Gastrocnemius medialis (tissue), 4 donors: ENCODE measurements around the gene DSC3.

ENCODE experiments used
- POLR2A ChIP-seq, 2 donors: fragments of 450-650 bp; IDR thresholded peaks; one replicate each; pipeline ENCODE4 v1.6.1; 2017; ENCODE audit warnings: antibody characterized with exemption in 2 of 2, mild to moderate bottlenecking in 2 of 2, moderate library complexity in 2 of 2
- TF ChIP-seq, protein P1 (sequence below), 5 experiments: fragments of 450-650 bp in 3 of 5; fragments of 200-600 bp in 2 of 5; sonication (generic) in 2 of 5; IDR thresholded peaks in 4 of 5; conservative IDR thresholded peaks in 1 of 5; 1 replicate in 4 of 5; 2 replicates in 1 of 5; pipeline ENCODE4 v1.5.1; 2016 to 2019; ENCODE audit warnings: antibody characterized with exemption in 5 of 5, mild to moderate bottlenecking in 3 of 5, moderate library complexity in 3 of 5

DNA sequence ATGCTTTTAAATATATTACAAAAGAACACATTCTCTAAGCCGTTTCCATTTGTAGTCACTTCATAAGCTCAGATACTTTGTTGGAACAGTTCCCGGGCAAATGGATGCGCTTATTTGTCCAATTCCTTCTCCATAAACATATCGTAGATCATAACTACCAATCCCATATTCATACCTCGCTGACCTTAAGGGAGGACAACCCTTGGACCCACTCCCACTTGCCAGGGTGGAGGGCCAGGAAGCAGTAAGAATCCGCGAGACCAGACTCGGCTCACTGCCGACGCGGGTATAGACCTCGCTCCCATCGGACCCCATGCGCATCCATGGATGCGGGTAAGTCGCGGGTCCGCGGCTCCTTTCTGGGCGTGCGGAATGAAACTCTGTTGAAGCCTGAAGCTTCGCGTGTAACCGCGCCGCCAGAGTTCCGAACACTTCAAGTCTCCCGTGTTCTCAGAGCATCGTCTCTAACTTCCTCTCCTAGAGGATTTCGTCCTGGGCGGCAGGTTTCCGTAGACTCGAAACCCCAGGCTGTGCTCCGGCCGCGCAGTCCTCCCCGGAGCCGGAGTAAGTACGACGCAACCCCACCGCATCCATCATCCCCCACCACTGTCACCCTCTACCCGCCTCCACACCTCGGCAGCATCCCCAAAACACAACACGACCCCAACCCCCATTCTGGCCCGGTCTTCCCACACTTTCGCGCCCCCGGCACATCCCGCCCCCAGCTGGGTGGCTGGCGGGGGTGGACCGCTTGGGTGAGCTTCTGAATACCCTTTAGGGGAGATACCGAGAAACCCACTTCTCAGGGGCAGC is 1.1 kb downstream of the DSC3 start:
- no peak for TF ChIP-seq POLR2A (IDR thresholded peaks at IDR 0.05)
- TF ChIP-seq, protein P1, sequence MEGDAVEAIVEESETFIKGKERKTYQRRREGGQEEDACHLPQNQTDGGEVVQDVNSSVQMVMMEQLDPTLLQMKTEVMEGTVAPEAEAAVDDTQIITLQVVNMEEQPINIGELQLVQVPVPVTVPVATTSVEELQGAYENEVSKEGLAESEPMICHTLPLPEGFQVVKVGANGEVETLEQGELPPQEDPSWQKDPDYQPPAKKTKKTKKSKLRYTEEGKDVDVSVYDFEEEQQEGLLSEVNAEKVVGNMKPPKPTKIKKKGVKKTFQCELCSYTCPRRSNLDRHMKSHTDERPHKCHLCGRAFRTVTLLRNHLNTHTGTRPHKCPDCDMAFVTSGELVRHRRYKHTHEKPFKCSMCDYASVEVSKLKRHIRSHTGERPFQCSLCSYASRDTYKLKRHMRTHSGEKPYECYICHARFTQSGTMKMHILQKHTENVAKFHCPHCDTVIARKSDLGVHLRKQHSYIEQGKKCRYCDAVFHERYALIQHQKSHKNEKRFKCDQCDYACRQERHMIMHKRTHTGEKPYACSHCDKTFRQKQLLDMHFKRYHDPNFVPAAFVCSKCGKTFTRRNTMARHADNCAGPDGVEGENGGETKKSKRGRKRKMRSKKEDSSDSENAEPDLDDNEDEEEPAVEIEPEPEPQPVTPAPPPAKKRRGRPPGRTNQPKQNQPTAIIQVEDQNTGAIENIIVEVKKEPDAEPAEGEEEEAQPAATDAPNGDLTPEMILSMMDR (IDR thresholded peaks at IDR 0.05 in 4 of 5, conservative IDR thresholded peaks at IDR 0.05 in 1 of 5) = no peak
